ENCODE measurements around the gene MRC2. TPM values are rescaled to one million over a fixed set of nuclear protein-coding genes. Genes with fewer than 3 reads are reported as not detected.

Gene MRC2
- total and polyA plus RNA-seq, 9 of the 15 experiments (the other 6 are each of a cell fraction or from before 2014, with no cell fraction given), result 0.28 to 11.5 (median 6.6) TPM

DNA sequence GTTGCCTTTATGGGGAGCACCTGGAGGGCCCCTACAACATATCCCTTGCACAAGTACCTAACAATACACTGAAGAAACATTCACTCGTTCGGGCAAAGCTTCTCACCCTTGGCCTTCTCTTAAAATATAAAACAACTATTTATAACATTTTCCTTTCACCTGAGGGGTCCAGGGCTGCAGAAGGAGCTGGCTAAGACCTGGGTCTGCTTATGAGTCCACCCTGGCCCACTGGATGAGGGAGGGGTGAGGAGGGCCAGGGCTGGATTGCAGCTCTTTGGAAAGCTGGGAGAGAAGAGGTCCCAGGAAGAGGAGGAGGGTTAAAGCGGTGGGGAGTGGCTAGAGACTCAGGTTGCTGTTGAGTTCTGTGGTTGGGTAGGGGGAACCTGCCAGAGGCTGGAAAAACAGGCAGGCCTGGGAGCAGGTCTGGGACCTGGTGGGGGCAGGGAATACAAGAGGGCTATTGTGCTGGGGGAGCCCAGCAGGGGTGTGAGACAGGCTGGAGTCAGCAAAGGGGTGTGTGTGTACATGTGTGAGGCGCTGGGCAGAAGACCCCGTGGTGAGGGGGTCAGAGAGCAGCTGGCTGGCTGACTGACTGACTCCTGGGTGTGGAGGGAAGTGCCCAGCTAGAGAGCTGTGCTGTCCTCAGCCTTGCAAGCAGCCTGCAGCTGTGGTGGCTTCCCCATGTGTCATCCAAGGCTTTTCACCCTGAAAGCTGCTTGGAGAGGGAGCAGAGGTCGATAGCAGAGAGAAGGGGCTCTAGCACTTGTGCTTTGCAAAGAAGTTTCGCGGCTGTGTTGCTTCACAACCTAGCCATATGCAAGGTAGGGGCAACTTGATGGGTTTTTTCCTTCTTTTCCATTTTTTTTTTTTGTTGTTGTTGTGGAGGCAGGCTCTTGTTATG lies 10.2 kb upstream of the MRC2 start:
- H3K79me2 ChIP-seq (ENCODE audit: control insufficient read depth, insufficient read depth, low read length), result no peaks in the 10 kb centered on the region
- H3K9me3 ChIP-seq (replicated peaks; ENCODE audit: control insufficient read depth, insufficient read depth, low read depth, low read length), result no peaks in the 10 kb centered on the region
- no peaks in the 10 kb centered on the region for H3K27me3 ChIP-seq (ENCODE audit: control insufficient read depth in 2 of 2, insufficient read depth in 2 of 2, low read length in 2 of 2)
- H3K27ac ChIP-seq (ENCODE audit: extremely low read depth, low read depth, low read length), result no peak overlapping the region
- no peak overlapping the region for H2AFZ ChIP-seq (ENCODE audit: low read depth, low read length)
- ChIA-PET POLR2A (interaction anchor here (0.6 kb wide), 1 partner anchor 34 kb away, joined by 3 read pairs; no protein-coding TSS in a partner anchor), CTCF (ENCODE audit: low intra/inter-chr PET ratio) (no interaction called here)
- ATAC-seq (peak; percentile 25), FAIRE-seq (no peak), DNase-seq (ENCODE audit: extremely low read depth in 1 of 4, low spot score in 3 of 4) (no peak)
- H4K20me1 ChIP-seq (replicated peaks; ENCODE audit: control insufficient read depth, insufficient read depth, low read length), result peaks cover 4% of the 10 kb centered on the region; the same call in 1 of the 2 replicates
- H3K4me2 ChIP-seq (ENCODE audit: insufficient read depth, low read length), result no peak overlapping the region
- peaks cover 14% of the 10 kb centered on the region; the same call in 2 of the 3 replicates for H3K36me3 ChIP-seq (ENCODE audit: control insufficient read depth, insufficient read depth, low read length)
- TF ChIP-seq MYNN (IDR thresholded peaks at IDR 0.05) (0 out of 2 replicates have a peak, but pooled peaks have one; percentile 14), MYNN (CRISPR knock-in tag; IDR thresholded peaks at IDR 0.05) (no peak), CHD1 (IDR thresholded peaks at IDR 0.05; ENCODE audit: low read length) (no peak), POLR2A (conservative IDR thresholded peaks at IDR 0.05) (peak; percentile 49; the same call in 1 of the 2 replicates), SUPT5H (IDR thresholded peaks at IDR 0.05) (peak; percentile 52; the same call in 1 of the 2 replicates), NCOA2 (IDR thresholded peaks at IDR 0.05; ENCODE audit: partially characterized antibody in 2 of 2) (no peak), POLR2G (IDR thresholded peaks at IDR 0.05; ENCODE audit: low read depth, low read length) (peak; percentile 61; the same call in 1 of the 2 replicates), CSDE1 (IDR thresholded peaks at IDR 0.05) (no peak), PPARD (CRISPR knock-in tag; IDR thresholded peaks at IDR 0.05) (no peak), KDM2B (CRISPR knock-in tag; IDR thresholded peaks at IDR 0.05) (no peak), SMAD2 (IDR thresholded peaks at IDR 0.05; ENCODE audit: low read depth, low read length) (no peak), SNRNP70 (optimal IDR thresholded peaks at IDR 0.05; ENCODE audit: low read depth, low read length) (no peak)
- TF ChIP-seq, protein P1, sequence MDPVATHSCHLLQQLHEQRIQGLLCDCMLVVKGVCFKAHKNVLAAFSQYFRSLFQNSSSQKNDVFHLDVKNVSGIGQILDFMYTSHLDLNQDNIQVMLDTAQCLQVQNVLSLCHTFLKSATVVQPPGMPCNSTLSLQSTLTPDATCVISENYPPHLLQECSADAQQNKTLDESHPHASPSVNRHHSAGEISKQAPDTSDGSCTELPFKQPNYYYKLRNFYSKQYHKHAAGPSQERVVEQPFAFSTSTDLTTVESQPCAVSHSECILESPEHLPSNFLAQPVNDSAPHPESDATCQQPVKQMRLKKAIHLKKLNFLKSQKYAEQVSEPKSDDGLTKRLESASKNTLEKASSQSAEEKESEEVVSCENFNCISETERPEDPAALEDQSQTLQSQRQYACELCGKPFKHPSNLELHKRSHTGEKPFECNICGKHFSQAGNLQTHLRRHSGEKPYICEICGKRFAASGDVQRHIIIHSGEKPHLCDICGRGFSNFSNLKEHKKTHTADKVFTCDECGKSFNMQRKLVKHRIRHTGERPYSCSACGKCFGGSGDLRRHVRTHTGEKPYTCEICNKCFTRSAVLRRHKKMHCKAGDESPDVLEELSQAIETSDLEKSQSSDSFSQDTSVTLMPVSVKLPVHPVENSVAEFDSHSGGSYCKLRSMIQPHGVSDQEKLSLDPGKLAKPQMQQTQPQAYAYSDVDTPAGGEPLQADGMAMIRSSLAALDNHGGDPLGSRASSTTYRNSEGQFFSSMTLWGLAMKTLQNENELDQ (CRISPR knock-in tag; IDR thresholded peaks at IDR 0.05; ENCODE audit: borderline replicate concordance), result no peak
- no peaks in the 10 kb centered on the region; a peak in 1 of 5 replicates for H3K4me1 ChIP-seq (replicated peaks in 1 of 2; ENCODE audit: control insufficient read depth in 2 of 2, insufficient read depth in 2 of 2, low read length in 2 of 2)
- in situ Hi-C loops (cut with MboI), result no loop called here
- H3K4me3 ChIP-seq, result no peak overlapping the region
- intact Hi-C loops (cut with micrococcal nuclease), result no loop called here
- BruUV-seq (replicated peaks), result no TSS peak
- WGBS (ENCODE audit: insufficient coverage, low coverage, missing lambda C conversion rate), result 71% methylated on average over 7 of the region's 8 CpGs
- H3K9me1 ChIP-seq (ENCODE audit: control insufficient read depth, insufficient read depth, low read length), result no peaks in the 10 kb centered on the region
- H3K9ac ChIP-seq (ENCODE audit: insufficient read depth in 1 of 2, low read depth in 2 of 2, low read length in 2 of 2), result 0 out of 4 replicates have a peak overlapping the region, but pooled peaks of 1 of the 2 experiments have one; percentile 54

All from K562 (cell line).